Endometrial microvascular endothelial cells (primary cell): Measurements from ENCODE around the gene IL31. TPM values are rescaled to one million over a fixed set of nuclear protein-coding genes. Genes with fewer than 3 reads are reported as not detected.

Experiments
- in situ Hi-C: cut with HindIII; loops from 2 replicates; pipeline ENCODE4 v1.10.0; 2017; ENCODE audit warnings: low sequenced_read_pairs, low pct_unique_long_range_greater_than_20kb; ENCODE audit errors: inconsistent ontology term
- total RNA-seq: library from RNA; depleted of rRNA; stranded (reverse); fragments of >200 nt; gene quantifications from one replicate; pipeline ENCODE4 v1.2.3, GENCODE V29; 2015; ENCODE audit errors: inconsistent ontology term

Gene IL31
- total RNA-seq, 1 donor from 2014 or later: not detected

GRCh38 chr12:122138181-122138580 is 35.8 kb downstream of the IL31 start:
- in situ Hi-C loops: no loop called here

GRCh38 chr12:122137681-122138080 is 36.3 kb downstream of the IL31 start:
- in situ Hi-C loops: no loop called here

- in situ Hi-C loops: no loop called here
Measured at GRCh38 chr12:122137229-122137628, 36.8 kb downstream of the IL31 start.

- in situ Hi-C loops: no loop called here
Measured at GRCh38 chr12:122135437-122136031, 38.5 kb downstream of the IL31 start.

- in situ Hi-C loops: no loop called here
Measured at GRCh38 chr12:122133192-122133950, 40.6 kb downstream of the IL31 start.

GRCh38 chr12:122130150-122130549 is 43.9 kb downstream of the IL31 start:
- in situ Hi-C loops: no loop called here

GRCh38 chr12:122129131-122129530 is 44.9 kb downstream of the IL31 start:
- in situ Hi-C loops: no loop called here

GRCh38 chr12:122128481-122128880 is 45.5 kb downstream of the IL31 start:
- in situ Hi-C loops: no loop called here

GRCh38 chr12:122127839-122128238 is 46.2 kb downstream of the IL31 start:
- in situ Hi-C loops: no loop called here

GRCh38 chr12:122126713-122127597 is 47.1 kb downstream of the IL31 start:
- in situ Hi-C loops: no loop called here

GRCh38 chr12:122126342-122126635 is 47.7 kb downstream of the IL31 start:
- in situ Hi-C loops: no loop called here

- in situ Hi-C loops: no loop called here
Measured at GRCh38 chr12:122125452-122126341, 48.3 kb downstream of the IL31 start.

GRCh38 chr12:122124370-122124769 is 49.7 kb downstream of the IL31 start:
- in situ Hi-C loops: no loop called here

GRCh38 chr12:122123761-122124145 is 50.3 kb downstream of the IL31 start:
- in situ Hi-C loops: no loop called here

GRCh38 chr12:122123051-122123760 is 50.8 kb downstream of the IL31 start:
- in situ Hi-C loops: no loop called here
